DOHH2 (cell line): ENCODE measurements around the gene PRODH.
"Not testable (repeated sequence)": the region's sequence is repeated elsewhere in the genome, so short reads cannot be mapped to it uniquely, and the experiment has no call there.

Experiments
- H3F3A ChIP-seq: fragments of 200-600 bp; sonication (generic), shearing (Covaris generic); 2 replicates; pipeline ENCODE4 v1.6.0; 2016; ENCODE audit warnings: antibody characterized with exemption, mild to moderate bottlenecking; ENCODE audit not compliant: control insufficient read depth, insufficient read depth
- H3K27ac ChIP-seq: fragments of 200-600 bp; sonication (generic); 2 replicates; pipeline ENCODE4 v1.5.1; 2014; ENCODE audit warnings: low read depth, mild to moderate bottlenecking, low read length, moderate library complexity
- H3K27me3 ChIP-seq: fragments of 200-600 bp; sonication (generic); 2 replicates; pipeline ENCODE4 v1.6.1; 2014; ENCODE audit warnings: mild to moderate bottlenecking, low read length, mixed read lengths; ENCODE audit not compliant: control insufficient read depth
- H3K36me3 ChIP-seq: fragments of 200-600 bp; sonication (generic); 2 replicates; pipeline ENCODE4 v1.6.1; 2014; ENCODE audit warnings: mild to moderate bottlenecking, low read length, moderate library complexity, mixed read lengths; ENCODE audit not compliant: control insufficient read depth
- H3K4me1 ChIP-seq: fragments of 200-600 bp; sonication (generic); 2 replicates; pipeline ENCODE4 v1.6.1; 2014; ENCODE audit warnings: mild to moderate bottlenecking, low read length, mixed read lengths; ENCODE audit not compliant: control insufficient read depth
- H3K4me2 ChIP-seq: fragments of 200-600 bp; sonication (generic); 2 replicates; pipeline ENCODE4 v1.6.0; 2014; ENCODE audit warnings: mild to moderate bottlenecking, low read length, moderate library complexity
- H3K4me3 ChIP-seq: fragments of 200-600 bp; sonication (generic); 2 replicates; pipeline ENCODE4 v1.5.1; 2014; ENCODE audit warnings: mild to moderate bottlenecking, low read length, mixed read lengths
- H3K79me2 ChIP-seq: fragments of 200-600 bp; sonication (generic); 2 replicates; pipeline ENCODE4 v1.6.1; 2014; ENCODE audit warnings: mild to moderate bottlenecking, low read length, mixed read lengths; ENCODE audit not compliant: control insufficient read depth
- H3K9me2 ChIP-seq: fragments of 200-600 bp; sonication (generic); replicated peaks from 2 replicates; pipeline ENCODE4 v1.6.1; 2014; ENCODE audit warnings: mild to moderate bottlenecking, low read length, mixed read lengths; ENCODE audit not compliant: control insufficient read depth
- H3K9me3 ChIP-seq: fragments of 200-600 bp; sonication (generic); 2 replicates; pipeline ENCODE4 v1.6.1; 2014; ENCODE audit warnings: antibody characterized with exemption, low read length, mixed read lengths; ENCODE audit not compliant: control insufficient read depth, insufficient read depth
- H4K20me1 ChIP-seq: fragments of 200-600 bp; sonication (generic); 2 replicates; pipeline ENCODE4 v1.6.0; 2014; ENCODE audit warnings: low read depth, mild to moderate bottlenecking, antibody characterized with exemption, low read length, moderate library complexity; ENCODE audit not compliant: control insufficient read depth, insufficient read depth
- CTCF ChIP-seq: fragments of 200-600 bp; sonication (generic); IDR thresholded peaks from one replicate; pipeline ENCODE4 v1.5.1; 2014; ENCODE audit warnings: antibody characterized with exemption, mild to moderate bottlenecking, low read depth, low read length; ENCODE audit not compliant: poor library complexity, severe bottlenecking
- EZH2phosphoT487 ChIP-seq: fragments of 200-600 bp; sonication (generic); IDR thresholded peaks from 2 replicates; pipeline ENCODE4 v1.6.1; 2017; ENCODE audit warnings: borderline replicate concordance, mild to moderate bottlenecking, antibody characterized with exemption, low read length, moderate library complexity, mixed read lengths

PRODH gene

GRCh38 chr22:18964051-18964450, 28.0 kb upstream of the PRODH start:
- not testable (repeated sequence) for H3K79me2 ChIP-seq, H3K4me3 ChIP-seq, H3K4me2 ChIP-seq, H3F3A ChIP-seq, H4K20me1 ChIP-seq, H3K36me3 ChIP-seq, H3K9me3 ChIP-seq, H3K9me2 ChIP-seq, H3K27ac ChIP-seq, H3K27me3 ChIP-seq, H3K4me1 ChIP-seq

- no peaks in the 10 kb centered on the region for H3F3A ChIP-seq
- no peak overlapping the region for H3K27ac ChIP-seq
- no peaks in the 10 kb centered on the region for H3K4me1 ChIP-seq
- TF ChIP-seq CTCF (no peak), EZH2phosphoT487 (no peak)
- no peaks in the 10 kb centered on the region for H4K20me1 ChIP-seq
- no peak overlapping the region for H3K4me3 ChIP-seq
- no peaks in the 10 kb centered on the region for H3K9me2 ChIP-seq
- H3K27me3 ChIP-seq = no peaks in the 10 kb centered on the region
- H3K9me3 ChIP-seq = no peaks in the 10 kb centered on the region
- no peaks in the 10 kb centered on the region for H3K79me2 ChIP-seq
- no peaks in the 10 kb centered on the region for H3K36me3 ChIP-seq
- H3K4me2 ChIP-seq = no peak overlapping the region
These were observed 26.2 kb upstream of the PRODH start for GRCh38 chr22:18962308-18962635.

GRCh38 chr22:18961632-18962307, 25.7 kb upstream of the PRODH start:
- not testable (repeated sequence) for H3K4me3 ChIP-seq, H3K9me2 ChIP-seq, H3F3A ChIP-seq, H3K27me3 ChIP-seq, H3K4me2 ChIP-seq, H3K36me3 ChIP-seq, H3K9me3 ChIP-seq, H3K27ac ChIP-seq, H3K79me2 ChIP-seq, H3K4me1 ChIP-seq, H4K20me1 ChIP-seq

GRCh38 chr22:18961201-18961600, 25.1 kb upstream of the PRODH start:
- not testable (repeated sequence) for H3K79me2 ChIP-seq, H3K4me3 ChIP-seq, H3K36me3 ChIP-seq, H3K4me1 ChIP-seq, H3K4me2 ChIP-seq, H3K27ac ChIP-seq, H3K9me2 ChIP-seq, H3K9me3 ChIP-seq, H4K20me1 ChIP-seq, H3F3A ChIP-seq, H3K27me3 ChIP-seq

DNA sequence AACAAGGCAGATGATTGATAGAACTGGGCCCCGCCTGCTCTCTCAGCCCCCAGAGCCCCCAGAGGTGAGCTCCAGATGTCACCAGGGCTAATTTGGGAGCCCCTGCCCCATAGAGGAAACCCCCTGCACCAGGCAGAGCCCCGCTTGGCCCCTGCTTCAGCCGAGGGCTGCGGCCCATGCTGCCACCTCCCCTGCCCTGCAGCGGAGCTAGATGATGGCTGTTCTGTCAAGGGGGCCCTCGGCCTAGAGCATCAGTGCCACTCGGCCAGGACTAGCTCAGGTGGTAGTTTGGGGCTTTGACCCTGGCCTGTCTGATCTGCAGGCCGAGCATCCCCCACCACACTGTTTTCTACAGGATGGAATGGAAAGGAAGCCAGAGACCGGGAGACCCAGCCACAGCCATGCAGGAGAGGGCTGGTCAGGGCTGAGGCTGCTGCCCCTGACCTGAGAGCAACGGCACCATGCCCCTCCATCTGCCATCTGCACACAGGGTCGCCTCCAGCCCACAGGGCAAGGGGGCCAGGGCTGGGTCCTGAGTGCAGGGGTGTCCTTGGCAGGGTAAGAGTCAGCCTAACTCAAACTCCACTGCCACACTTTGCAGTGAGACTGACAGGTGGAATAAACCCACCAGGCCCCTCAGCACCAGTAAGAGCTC, 24.2 kb upstream of the PRODH start:
- H3F3A ChIP-seq, H4K20me1 ChIP-seq, H3K27ac ChIP-seq, H3K4me3 ChIP-seq, H3K4me1 ChIP-seq, H3K27me3 ChIP-seq, H3K4me2 ChIP-seq, H3K79me2 ChIP-seq, H3K9me2 ChIP-seq, H3K9me3 ChIP-seq, H3K36me3 ChIP-seq: not testable (repeated sequence)

- not testable (repeated sequence) for H3F3A ChIP-seq, H3K36me3 ChIP-seq, H3K4me1 ChIP-seq, H3K9me2 ChIP-seq, H3K27me3 ChIP-seq, H4K20me1 ChIP-seq, H3K27ac ChIP-seq, H3K9me3 ChIP-seq, H3K79me2 ChIP-seq, H3K4me3 ChIP-seq, H3K4me2 ChIP-seq
These were observed 23.6 kb upstream of the PRODH start for GRCh38 chr22:18959741-18960140.

GRCh38 chr22:18959266-18959665, 23.2 kb upstream of the PRODH start:
- H3K79me2 ChIP-seq, H3K4me3 ChIP-seq, H4K20me1 ChIP-seq, H3K27ac ChIP-seq, H3F3A ChIP-seq, H3K9me3 ChIP-seq, H3K36me3 ChIP-seq, H3K4me2 ChIP-seq, H3K9me2 ChIP-seq, H3K4me1 ChIP-seq, H3K27me3 ChIP-seq: not testable (repeated sequence)
